ENCODE results near the gene ARSI.
A peak's percentile ranks its signal among the peaks of the same experiment; 100 is the strongest.

Gene ARSI

DNA sequence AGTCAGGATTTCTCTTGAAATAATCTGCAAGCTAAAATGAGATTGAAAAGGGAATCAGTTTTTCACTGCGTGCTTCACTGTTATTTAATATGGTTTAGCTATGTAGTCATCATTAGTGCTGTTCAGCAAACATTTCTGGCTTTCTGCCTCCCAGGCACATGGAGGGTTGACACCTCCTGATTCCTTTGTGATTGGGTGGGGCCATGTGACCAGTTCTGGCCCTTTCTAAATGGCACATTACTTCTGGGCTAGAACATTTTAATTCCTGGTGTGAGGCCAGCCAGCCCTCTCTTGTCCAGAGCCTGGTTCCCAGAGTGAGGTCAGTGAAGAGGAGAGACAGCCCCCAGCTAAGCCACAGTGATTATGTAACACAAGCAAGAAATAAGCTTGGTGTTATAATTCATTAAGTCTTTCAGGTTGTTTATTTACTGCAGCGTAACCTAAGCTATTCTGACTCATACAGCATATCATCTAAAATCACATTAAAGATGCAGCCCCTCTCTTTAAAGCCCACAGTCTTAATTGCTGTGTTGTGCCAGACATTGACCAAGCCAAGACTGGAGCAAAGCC lies 17.4 kb upstream of the ARSI start (continued):
- TF ChIP-seq, protein P1, sequence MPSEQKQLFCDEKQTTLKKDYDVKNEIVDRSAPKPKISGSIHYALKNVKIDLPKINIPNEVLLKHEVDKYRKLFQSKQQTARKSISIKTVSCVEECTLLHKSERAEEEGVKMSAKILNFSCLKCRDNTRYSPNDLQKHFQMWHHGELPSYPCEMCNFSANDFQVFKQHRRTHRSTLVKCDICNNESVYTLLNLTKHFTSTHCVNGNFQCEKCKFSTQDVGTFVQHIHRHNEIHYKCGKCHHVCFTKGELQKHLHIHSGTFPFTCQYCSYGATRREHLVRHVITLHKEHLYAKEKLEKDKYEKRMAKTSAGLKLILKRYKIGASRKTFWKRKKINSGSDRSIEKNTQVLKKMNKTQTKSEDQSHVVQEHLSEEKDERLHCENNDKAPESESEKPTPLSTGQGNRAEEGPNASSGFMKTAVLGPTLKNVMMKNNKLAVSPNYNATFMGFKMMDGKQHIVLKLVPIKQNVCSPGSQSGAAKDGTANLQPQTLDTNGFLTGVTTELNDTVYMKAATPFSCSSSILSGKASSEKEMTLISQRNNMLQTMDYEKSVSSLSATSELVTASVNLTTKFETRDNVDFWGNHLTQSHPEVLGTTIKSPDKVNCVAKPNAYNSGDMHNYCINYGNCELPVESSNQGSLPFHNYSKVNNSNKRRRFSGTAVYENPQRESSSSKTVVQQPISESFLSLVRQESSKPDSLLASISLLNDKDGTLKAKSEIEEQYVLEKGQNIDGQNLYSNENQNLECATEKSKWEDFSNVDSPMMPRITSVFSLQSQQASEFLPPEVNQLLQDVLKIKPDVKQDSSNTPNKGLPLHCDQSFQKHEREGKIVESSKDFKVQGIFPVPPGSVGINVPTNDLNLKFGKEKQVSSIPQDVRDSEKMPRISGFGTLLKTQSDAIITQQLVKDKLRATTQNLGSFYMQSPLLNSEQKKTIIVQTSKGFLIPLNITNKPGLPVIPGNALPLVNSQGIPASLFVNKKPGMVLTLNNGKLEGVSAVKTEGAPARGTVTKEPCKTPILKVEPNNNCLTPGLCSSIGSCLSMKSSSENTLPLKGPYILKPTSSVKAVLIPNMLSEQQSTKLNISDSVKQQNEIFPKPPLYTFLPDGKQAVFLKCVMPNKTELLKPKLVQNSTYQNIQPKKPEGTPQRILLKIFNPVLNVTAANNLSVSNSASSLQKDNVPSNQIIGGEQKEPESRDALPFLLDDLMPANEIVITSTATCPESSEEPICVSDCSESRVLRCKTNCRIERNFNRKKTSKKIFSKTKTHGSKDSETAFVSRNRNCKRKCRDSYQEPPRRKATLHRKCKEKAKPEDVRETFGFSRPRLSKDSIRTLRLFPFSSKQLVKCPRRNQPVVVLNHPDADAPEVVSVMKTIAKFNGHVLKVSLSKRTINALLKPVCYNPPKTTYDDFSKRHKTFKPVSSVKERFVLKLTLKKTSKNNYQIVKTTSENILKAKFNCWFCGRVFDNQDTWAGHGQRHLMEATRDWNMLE (tag by site-specific recombination; conservative IDR thresholded peaks at IDR 0.05; ENCODE audit: low read depth) = no peak
- no peak for TF ChIP-seq ZNF791 (tag by site-specific recombination; IDR thresholded peaks at IDR 0.05)
- peak; percentile 78 for TF ChIP-seq ZEB2 (tag by site-specific recombination; IDR thresholded peaks at IDR 0.05)
- peak; percentile 86; the same call in 1 of the 2 replicates for TF ChIP-seq ZNF24 (tag by site-specific recombination; IDR thresholded peaks at IDR 0.05)
- TF ChIP-seq ZNF626 (tag by site-specific recombination; IDR thresholded peaks at IDR 0.05) = no peak
- TF ChIP-seq ZNF549 (tag by site-specific recombination; IDR thresholded peaks at IDR 0.05) = no peak
- peak; percentile 17; the same call in 1 of the 2 replicates for TF ChIP-seq ZBTB20 (tag by site-specific recombination; IDR thresholded peaks at IDR 0.05)
- no peak for TF ChIP-seq ZNF701 (tag by site-specific recombination; IDR thresholded peaks at IDR 0.05)
- TF ChIP-seq SALL2 (tag by site-specific recombination; IDR thresholded peaks at IDR 0.05; ENCODE audit: borderline replicate concordance) = no peak
- TF ChIP-seq GLIS2 (tag by site-specific recombination; IDR thresholded peaks at IDR 0.05) = peak; percentile 55
- TF ChIP-seq ZNF211 (tag by site-specific recombination; IDR thresholded peaks at IDR 0.05; ENCODE audit: low read depth) = no peak
- no peak for TF ChIP-seq ZNF302 (tag by site-specific recombination; IDR thresholded peaks at IDR 0.05; ENCODE audit: low read depth)
- TF ChIP-seq ZNF221 (tag by site-specific recombination; IDR thresholded peaks at IDR 0.05; ENCODE audit: borderline replicate concordance) = no peak
- TF ChIP-seq ZNF138 (tag by site-specific recombination; IDR thresholded peaks at IDR 0.05; ENCODE audit: borderline replicate concordance) = no peak
- peak; percentile 87 for TF ChIP-seq SP7 (tag by site-specific recombination; IDR thresholded peaks at IDR 0.05)
- TF ChIP-seq KLF10 (tag by site-specific recombination; IDR thresholded peaks at IDR 0.05) = peak; percentile 47; the same call in 1 of the 2 replicates
- TF ChIP-seq HOXD13 (CRISPR knock-in tag; IDR thresholded peaks at IDR 0.05; ENCODE audit: borderline replicate concordance) = no peak
- no peak for TF ChIP-seq ZNF624 (tag by site-specific recombination; IDR thresholded peaks at IDR 0.05)
- TF ChIP-seq TRIM28 (IDR thresholded peaks at IDR 0.05; ENCODE audit: borderline replicate concordance, low read length) = 0 out of 2 replicates have a peak, but pooled peaks have one; percentile 26
- TF ChIP-seq ZNF548 (tag by site-specific recombination; IDR thresholded peaks at IDR 0.05) = no peak
- no peak for TF ChIP-seq ZNF169 (tag by site-specific recombination; IDR thresholded peaks at IDR 0.05)
- TF ChIP-seq, protein P2, sequence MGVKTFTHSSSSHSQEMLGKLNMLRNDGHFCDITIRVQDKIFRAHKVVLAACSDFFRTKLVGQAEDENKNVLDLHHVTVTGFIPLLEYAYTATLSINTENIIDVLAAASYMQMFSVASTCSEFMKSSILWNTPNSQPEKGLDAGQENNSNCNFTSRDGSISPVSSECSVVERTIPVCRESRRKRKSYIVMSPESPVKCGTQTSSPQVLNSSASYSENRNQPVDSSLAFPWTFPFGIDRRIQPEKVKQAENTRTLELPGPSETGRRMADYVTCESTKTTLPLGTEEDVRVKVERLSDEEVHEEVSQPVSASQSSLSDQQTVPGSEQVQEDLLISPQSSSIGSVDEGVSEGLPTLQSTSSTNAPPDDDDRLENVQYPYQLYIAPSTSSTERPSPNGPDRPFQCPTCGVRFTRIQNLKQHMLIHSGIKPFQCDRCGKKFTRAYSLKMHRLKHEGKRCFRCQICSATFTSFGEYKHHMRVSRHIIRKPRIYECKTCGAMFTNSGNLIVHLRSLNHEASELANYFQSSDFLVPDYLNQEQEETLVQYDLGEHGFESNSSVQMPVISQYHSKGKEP (tag by site-specific recombination; IDR thresholded peaks at IDR 0.05) = peak; percentile 87
- TF ChIP-seq ZSCAN5A (tag by site-specific recombination; IDR thresholded peaks at IDR 0.05) = no peak
- no peak for TF ChIP-seq ZNF121 (tag by site-specific recombination; IDR thresholded peaks at IDR 0.05)
- no peak for TF ChIP-seq RBAK (tag by site-specific recombination; IDR thresholded peaks at IDR 0.05)
- TF ChIP-seq IKZF3 (tag by site-specific recombination; IDR thresholded peaks at IDR 0.05) = peak; percentile 16; the same call in 1 of the 2 replicates
- no peak for TF ChIP-seq ZNF132 (tag by site-specific recombination; IDR thresholded peaks at IDR 0.05; ENCODE audit: borderline replicate concordance)
- TF ChIP-seq ZNF202 (tag by site-specific recombination; IDR thresholded peaks at IDR 0.05; ENCODE audit: borderline replicate concordance) = no peak
- TF ChIP-seq ZNF843 (tag by site-specific recombination; IDR thresholded peaks at IDR 0.05) = 0 out of 2 replicates have a peak, but pooled peaks have one; percentile 61
- peak; percentile 57 for TF ChIP-seq SETDB1 (IDR thresholded peaks at IDR 0.05; ENCODE audit: insufficient read length, low read length)
- TF ChIP-seq ZNF239 (tag by site-specific recombination; IDR thresholded peaks at IDR 0.05) = no peak
- 0 out of 2 replicates have a peak, but pooled peaks have one; percentile 38 for TF ChIP-seq ZNF184 (tag by site-specific recombination; IDR thresholded peaks at IDR 0.05)
- peak; percentile 50; the same call in 1 of the 2 replicates for TF ChIP-seq ZNF558 (tag by site-specific recombination; IDR thresholded peaks at IDR 0.05)
- TF ChIP-seq ZNF274 (IDR thresholded peaks at IDR 0.05; ENCODE audit: low read length) = no peak
- no peak for TF ChIP-seq ZNF274 (tag by site-specific recombination; IDR thresholded peaks at IDR 0.05; ENCODE audit: borderline replicate concordance)

All from HEK293 (cell line).